GM21526 (cell line): Measurements from ENCODE around the gene PIGBOS1.
"Not testable (repeated sequence)": the region's sequence is repeated elsewhere in the genome, so short reads cannot be mapped to it uniquely, and the experiment has no call there.

Experiments used
- ATAC-seq: cut with Tn5 transposase; IDR thresholded peaks from one replicate; pipeline ENCODE4 v1.9.1; 2021; ENCODE audit warnings: moderate library complexity; ENCODE audit not compliant: unreplicated experiment, low FRiP score

Gene PIGBOS1

GRCh38 chr15:55302801-55303200 lies 16.1 kb downstream of the PIGBOS1 start:
- not testable (repeated sequence) for ATAC-seq

DNA sequence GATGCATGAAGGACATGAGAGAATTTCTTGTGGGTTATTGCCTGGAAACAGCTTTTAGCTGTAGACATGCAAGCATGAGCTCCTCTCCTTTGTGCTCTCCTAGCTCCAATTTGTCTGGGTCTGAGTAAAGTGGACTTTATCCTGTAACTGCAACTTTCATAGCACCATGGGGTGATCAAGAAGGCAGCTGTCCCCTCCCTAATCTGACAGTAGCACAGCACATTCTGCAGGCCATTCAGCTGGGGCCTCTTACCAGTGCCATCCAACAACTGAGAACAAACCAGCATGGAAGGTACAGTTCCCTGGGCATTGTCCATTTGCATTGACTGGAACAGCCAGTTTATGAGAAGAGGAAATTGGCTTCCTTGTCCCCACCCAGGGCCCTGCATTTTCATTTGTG lies 21.6 kb downstream of the PIGBOS1 start:
- ATAC-seq: no peak

- peak; percentile 82 for ATAC-seq
These were observed 28.3 kb downstream of the PIGBOS1 start for GRCh38 chr15:55290528-55291057.

- peak; percentile 48 for ATAC-seq
These were observed 29.0 kb downstream of the PIGBOS1 start, which contains the start of gene RAB27A for GRCh38 chr15:55289746-55290527. Gene RAB27A, minus strand, starts transcription at chr15:55289813. Its CDS starts 54,879 bp downstream, at chr15:55234934.

GRCh38 chr15:55289011-55289745 lies 29.7 kb downstream of the PIGBOS1 start:
- peak; percentile 30 for ATAC-seq

DNA sequence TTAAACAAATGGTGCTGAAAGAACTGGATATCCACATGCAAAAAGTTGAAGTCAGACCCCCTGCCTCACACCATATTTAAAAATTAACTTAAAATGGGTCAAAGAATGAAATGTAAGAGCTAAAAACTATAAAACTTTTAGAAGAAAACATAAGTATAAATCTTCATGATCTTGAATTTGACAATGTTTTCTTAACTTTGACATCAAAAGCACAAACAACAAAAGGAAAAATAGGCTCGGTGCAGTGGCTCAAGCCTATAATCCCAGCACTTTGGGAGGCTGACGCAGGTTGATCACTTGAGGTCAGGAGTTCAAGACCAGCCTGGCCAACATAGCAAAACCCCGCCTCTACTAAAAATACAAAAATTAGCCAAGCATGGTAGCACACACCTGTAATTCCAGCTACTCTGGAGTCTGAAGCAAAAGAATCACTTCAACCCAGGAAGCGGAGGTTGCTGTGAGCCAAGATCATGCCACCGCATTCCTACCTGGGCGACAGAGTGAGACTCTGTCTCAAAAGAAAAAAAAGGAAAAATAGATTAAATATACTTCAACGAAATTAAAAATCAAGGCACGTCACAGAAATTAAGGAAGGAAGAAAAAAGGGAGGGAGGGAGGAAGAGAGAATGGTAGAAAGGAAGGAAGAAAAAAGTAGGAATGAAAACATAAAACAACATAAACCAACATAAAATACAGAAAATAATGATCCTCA lies 30.8 kb downstream of the PIGBOS1 start:
- ATAC-seq: no peak

DNA sequence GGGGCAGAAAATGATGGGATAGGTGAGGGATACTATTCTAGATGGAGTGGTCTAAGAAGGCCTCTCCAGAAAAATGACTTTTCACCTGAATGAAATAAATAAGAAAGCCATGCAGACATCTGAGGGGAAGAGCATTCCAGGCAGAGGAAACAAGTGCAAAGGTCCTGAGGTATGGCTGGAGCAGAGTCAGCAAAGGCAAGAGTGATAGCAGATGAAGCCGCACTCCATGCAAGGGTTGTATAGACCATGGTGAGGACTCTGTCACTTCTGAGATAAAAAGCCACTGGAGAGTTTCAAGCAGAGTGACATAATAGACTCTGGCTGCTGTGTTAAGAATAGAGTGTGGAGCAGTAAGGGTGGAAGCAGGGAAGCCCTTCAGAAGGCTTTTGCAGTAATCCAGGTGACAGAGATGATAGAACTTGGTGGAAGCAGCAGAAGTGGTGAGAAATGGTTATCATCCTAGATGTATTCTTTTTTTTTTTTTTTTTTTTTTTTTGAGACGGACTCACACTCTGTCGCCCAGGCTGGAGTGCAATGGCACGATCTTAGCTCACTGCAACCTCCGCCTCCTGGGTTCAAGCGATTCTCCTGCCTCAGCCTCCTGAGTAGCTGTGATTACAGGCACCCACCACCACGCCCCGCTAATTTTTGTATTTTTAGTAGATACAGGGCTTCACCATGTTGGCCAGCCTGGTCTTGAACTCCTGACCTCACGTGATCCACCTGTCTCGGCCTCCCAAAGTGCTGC lies 32.3 kb downstream of the PIGBOS1 start:
- ATAC-seq: not testable (repeated sequence)

- no peak for ATAC-seq
These were observed 34.5 kb downstream of the PIGBOS1 start for GRCh38 chr15:55284426-55284825.

DNA sequence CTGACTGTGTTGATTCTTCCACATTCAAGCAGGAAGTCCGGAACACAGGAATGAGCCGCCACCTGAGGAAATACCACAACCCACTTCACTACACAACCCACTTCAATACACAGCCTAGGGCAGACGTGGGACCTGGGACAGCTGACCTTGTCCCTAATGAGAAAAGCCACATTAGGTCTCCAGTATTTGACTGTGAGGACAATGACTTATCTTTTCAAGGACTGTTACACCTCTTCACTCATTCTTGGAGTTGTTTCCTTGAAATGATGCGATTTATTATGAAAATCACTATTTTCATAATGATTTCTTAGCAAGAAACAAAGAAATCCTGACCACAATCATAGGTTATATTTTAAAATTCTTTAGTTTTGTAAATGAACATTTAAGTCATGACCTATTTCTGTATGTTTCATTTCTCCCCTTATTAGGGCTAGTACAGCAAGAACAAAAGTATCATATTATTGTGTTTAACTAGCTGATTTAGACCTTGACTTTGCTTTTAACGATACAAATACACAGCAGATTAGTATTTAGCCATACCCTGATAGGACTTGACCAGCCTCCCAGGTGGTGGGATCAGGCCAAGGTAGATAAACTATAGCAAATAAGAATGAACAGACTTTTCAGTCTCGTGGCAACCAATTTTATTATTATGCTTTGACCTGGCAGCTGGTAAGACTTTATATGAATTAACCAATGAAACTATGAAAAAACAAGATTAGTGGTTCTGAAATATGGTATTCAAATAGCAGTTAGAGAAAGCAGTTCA lies 35.4 kb downstream of the PIGBOS1 start:
- no peak for ATAC-seq

DNA sequence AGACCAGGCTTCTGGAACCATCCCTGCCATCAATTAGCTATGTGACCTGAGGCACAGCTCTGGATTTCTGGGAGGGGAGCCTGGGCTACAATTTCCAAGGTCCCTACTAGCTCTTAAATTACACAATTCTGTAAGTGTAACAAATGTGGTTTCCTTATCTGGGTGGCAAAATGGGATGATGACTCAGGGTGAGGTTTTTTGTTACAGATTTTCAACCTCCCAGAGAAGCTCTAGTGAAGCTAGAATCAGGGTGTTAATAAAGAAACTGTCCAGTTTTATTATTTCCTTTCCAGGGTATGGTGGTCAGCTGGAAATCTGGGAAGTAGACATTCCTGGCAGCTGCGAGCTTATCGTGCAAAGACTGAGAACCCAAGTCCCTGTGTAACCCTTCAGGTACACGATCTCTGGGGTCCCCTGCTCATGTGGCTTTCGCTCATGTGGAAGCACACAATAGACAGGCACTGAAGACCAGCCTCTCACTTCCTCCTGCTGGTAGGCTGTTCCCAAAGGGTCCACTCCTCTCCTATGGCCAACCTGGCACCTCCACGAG lies 36.6 kb downstream of the PIGBOS1 start:
- ATAC-seq: no peak

DNA sequence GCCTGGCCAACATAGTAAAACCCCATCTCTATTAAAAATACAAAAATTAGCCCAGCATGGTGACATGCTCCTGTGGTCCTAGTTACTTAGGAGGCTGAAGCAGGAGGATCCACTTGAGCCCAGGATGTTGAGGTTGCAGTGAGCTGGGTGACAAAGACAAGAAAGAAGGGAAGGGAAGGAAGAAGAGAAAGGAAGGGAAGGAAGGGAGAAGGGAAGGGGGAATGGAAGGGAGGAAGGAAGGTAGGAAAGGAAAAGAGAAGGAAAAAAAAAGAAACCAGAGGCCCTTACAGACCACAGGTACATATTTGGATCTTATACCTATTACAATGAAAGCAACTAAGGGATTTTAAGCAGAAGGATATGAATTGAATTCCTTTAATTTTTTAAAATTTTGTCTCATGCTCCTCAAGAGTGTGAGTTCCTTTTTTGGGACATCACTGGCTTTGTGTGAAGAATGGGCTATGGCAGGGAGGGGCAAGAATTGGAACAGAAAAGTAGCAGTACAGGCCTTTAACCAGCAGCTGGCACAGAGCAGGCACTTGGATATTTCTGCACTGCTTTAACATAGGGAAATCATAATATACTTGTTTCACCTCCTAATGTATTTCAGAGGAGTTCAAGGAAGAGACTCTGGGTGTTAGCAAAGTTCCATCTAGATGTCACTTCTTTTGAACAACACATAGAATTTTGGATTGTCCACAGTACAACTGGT lies 37.2 kb downstream of the PIGBOS1 start:
- no peak for ATAC-seq

DNA sequence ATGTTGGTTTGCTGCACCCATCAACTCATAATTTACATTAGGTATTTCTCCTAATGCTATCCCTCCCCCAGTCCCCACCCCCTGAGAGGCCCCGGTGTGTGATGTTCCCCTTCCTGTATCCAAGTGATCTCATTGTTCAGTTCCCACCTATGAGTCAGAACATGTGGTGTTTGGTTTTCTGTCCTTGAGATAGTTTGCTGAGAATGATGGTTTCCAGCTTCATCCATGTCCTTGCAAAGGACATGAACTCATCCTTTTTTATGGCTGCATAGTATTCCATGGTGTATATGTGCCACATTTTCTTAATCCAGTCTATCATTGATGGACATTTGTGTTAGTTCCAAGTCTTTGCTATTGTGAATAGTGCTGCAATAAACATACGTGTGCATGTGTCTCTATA lies 38.3 kb downstream of the PIGBOS1 start:
- not testable (repeated sequence) for ATAC-seq

GRCh38 chr15:55279746-55280351 lies 39.1 kb downstream of the PIGBOS1 start:
- ATAC-seq: peak; percentile 76

DNA sequence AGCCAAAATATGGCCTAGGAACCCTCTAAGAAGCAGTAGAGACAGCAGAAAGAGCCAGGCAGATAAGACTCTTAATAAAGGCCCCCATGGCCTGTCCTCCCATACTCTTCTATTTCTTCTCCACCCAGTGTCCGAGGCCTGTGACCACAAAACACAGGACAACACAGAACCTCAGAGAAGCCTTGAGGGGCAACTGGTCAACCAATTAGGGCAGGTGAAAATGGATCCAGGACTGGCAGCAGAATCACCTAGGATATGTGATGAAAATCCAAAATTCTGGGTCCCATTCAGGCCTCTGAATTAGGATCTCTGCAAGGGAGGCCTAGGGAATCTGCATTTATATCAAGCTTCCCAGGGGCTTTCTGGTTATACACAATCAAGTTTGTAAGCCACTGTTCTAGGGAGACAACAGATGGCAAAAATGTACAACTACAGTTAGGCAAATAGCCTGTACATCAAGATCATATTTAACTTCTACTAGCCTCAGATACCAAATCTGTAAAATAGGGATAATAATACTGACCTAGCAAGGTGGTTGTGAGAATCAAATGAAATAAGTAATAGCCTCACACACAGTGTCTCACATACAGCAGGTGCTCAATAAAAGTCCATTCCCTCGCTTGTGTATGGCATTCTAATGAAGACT lies 39.7 kb downstream of the PIGBOS1 start:
- ATAC-seq: no peak

GRCh38 chr15:55277715-55278114 lies 41.2 kb downstream of the PIGBOS1 start:
- ATAC-seq: no peak

DNA sequence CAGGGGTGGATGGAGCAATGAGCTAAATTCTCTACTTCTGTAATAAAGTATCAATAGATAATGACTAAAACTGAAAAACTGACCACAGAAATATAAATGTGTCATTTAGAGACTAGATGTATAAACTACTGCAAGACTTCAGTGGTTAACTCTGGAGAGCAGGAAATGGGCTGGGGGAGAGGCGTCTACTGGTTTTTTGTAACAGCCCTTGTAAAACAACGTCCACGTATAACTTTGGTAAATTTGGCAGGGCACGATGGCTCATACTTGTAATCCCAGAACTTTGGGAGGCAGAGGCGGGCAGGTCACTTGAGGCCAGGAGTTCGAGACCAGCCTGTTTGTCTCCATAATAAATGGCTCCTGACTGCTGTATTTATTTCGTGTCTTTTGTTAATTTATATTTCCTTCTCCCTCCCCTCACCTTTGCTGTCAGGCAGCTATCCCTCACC lies 41.8 kb downstream of the PIGBOS1 start:
- peak; percentile 47 for ATAC-seq

- no peak for ATAC-seq
These were observed 42.6 kb downstream of the PIGBOS1 start for GRCh38 chr15:55276324-55276723.

DNA sequence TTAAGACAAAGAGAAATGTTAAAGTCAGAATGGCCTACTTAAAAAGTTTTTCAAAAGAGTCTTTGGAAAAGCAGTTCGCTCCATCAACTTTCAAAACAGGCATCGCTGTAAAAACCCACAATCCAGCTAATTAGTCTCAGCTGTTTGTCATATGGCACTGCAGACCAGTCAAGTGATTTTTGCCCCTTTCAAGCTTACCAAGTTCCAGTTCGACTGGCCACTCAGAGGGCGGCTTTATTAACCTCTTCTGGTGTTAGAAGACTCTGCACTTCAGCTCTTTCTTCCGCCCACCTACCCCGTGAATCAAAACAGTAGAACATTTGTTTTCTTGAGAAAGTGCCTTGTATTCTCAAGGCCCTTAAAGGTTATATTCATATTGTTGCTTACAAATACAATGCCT lies 48.6 kb downstream of the PIGBOS1 start:
- no peak for ATAC-seq
